ENCODE results near the gene PRR20G.

DNA sequence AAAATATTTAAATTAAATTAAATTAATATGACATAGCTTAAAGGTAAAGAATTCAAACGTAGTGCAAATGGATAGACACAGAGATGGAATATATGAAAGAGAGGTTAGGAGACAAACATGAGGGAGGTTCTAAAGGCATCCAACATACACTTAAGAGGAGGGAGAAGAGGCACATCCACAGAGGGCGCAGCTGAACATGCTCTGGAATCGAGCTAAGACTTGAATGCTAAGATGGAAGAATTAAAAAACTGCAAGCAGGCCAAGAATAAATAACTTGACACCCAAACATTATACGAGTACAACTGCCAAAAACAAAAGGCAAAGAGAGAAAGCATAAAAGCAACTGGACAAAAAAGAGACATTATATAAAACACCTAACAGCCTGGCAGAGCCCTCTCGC, 9.1 kb upstream of the PRR20G start:
- TF ChIP-seq CTCF (conservative IDR thresholded peaks at IDR 0.05; ENCODE audit: low read length) (no peak), EZH2phosphoT487 (IDR thresholded peaks at IDR 0.05; ENCODE audit: borderline replicate concordance, low read depth, low read length) (no peak)
